ENCODE results near the gene PROM1. TPM values are rescaled to one million over a fixed set of nuclear protein-coding genes. Genes with fewer than 3 reads are reported as not detected.

PROM1 gene
- total and polyA plus RNA-seq, 2 experiments from 2014 or later: 36.6 to 66.6 TPM

DNA sequence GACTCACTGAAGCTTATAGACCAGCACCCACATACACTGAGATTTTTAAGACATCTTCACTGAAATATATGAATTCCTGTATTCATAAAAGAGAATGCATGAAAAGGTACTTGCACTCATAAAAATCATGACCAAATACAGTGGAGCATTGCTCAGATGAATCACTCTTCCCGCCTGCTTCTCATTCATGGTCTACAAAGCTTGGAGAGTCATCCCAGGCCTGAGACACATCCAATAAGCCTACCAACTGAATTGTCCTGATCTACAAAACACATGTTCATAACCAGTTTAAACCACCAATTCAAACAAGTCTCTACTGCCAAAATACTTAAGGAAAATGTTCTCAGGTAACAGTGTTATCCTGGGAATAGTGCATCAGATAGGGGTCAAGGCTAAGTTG, 38.1 kb downstream of the PROM1 start (continued):
- TF ChIP-seq ETS1 (IDR thresholded peaks at IDR 0.05) (no peak), STAT1 (IDR thresholded peaks at IDR 0.05; ENCODE audit: unreplicated experiment) (no peak), ZNF114 (CRISPR knock-in tag; IDR thresholded peaks at IDR 0.05) (no peak), POLR2AphosphoS5 (IDR thresholded peaks at IDR 0.05; ENCODE audit: low read depth) (no peak)
- TF ChIP-seq, protein P1, sequence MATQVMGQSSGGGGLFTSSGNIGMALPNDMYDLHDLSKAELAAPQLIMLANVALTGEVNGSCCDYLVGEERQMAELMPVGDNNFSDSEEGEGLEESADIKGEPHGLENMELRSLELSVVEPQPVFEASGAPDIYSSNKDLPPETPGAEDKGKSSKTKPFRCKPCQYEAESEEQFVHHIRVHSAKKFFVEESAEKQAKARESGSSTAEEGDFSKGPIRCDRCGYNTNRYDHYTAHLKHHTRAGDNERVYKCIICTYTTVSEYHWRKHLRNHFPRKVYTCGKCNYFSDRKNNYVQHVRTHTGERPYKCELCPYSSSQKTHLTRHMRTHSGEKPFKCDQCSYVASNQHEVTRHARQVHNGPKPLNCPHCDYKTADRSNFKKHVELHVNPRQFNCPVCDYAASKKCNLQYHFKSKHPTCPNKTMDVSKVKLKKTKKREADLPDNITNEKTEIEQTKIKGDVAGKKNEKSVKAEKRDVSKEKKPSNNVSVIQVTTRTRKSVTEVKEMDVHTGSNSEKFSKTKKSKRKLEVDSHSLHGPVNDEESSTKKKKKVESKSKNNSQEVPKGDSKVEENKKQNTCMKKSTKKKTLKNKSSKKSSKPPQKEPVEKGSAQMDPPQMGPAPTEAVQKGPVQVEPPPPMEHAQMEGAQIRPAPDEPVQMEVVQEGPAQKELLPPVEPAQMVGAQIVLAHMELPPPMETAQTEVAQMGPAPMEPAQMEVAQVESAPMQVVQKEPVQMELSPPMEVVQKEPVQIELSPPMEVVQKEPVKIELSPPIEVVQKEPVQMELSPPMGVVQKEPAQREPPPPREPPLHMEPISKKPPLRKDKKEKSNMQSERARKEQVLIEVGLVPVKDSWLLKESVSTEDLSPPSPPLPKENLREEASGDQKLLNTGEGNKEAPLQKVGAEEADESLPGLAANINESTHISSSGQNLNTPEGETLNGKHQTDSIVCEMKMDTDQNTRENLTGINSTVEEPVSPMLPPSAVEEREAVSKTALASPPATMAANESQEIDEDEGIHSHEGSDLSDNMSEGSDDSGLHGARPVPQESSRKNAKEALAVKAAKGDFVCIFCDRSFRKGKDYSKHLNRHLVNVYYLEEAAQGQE (IDR thresholded peaks at IDR 0.05; ENCODE audit: unreplicated experiment): no peak
- TF ChIP-seq, protein P2, sequence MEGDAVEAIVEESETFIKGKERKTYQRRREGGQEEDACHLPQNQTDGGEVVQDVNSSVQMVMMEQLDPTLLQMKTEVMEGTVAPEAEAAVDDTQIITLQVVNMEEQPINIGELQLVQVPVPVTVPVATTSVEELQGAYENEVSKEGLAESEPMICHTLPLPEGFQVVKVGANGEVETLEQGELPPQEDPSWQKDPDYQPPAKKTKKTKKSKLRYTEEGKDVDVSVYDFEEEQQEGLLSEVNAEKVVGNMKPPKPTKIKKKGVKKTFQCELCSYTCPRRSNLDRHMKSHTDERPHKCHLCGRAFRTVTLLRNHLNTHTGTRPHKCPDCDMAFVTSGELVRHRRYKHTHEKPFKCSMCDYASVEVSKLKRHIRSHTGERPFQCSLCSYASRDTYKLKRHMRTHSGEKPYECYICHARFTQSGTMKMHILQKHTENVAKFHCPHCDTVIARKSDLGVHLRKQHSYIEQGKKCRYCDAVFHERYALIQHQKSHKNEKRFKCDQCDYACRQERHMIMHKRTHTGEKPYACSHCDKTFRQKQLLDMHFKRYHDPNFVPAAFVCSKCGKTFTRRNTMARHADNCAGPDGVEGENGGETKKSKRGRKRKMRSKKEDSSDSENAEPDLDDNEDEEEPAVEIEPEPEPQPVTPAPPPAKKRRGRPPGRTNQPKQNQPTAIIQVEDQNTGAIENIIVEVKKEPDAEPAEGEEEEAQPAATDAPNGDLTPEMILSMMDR (conservative IDR thresholded peaks at IDR 0.05; ENCODE audit: low read depth in 2 of 2): no peak

GRCh38 chr4:16043642-16044498, 40.0 kb downstream of the PROM1 start:
- H3F3A ChIP-seq (replicated peaks; ENCODE audit: low read depth): no peaks in the 10 kb centered on the region
- DNase-seq (ENCODE audit: low spot score): no peak
- no peaks in the 10 kb centered on the region for H3K9me2 ChIP-seq (ENCODE audit: insufficient read depth)
- H4K20me1 ChIP-seq (replicated peaks; ENCODE audit: insufficient read depth): peaks cover 22% of the 10 kb centered on the region; the same call in 1 of the 2 replicates
- no peak overlapping the region for H2AFZ ChIP-seq
- peaks cover 38% of the 10 kb centered on the region for H3K4me1 ChIP-seq (ENCODE audit: insufficient read depth)
- H3K36me3 Mint-ChIP-seq (ENCODE audit: low read depth): no peaks in the 10 kb centered on the region; the same call in 2 of the 3 replicates
- H3K4me2 ChIP-seq: peak overlapping the region; percentile 64
- no peaks in the 10 kb centered on the region for H3K36me3 ChIP-seq (ENCODE audit: insufficient read depth)
- no peak overlapping the region for H3K27ac ChIP-seq (ENCODE audit: low read depth)
- H3K27me3 Mint-ChIP-seq (ENCODE audit: insufficient read depth, low read depth, poor library complexity): peaks cover 8% of the 10 kb centered on the region
- H3K4me3 Mint-ChIP-seq: no peak overlapping the region
- no peaks in the 10 kb centered on the region for H3K27me3 ChIP-seq (ENCODE audit: insufficient read depth)
- peaks cover 68% of the 10 kb centered on the region for H3K79me2 ChIP-seq (replicated peaks; ENCODE audit: insufficient read depth)
- no peaks in the 10 kb centered on the region for H3K9me3 Mint-ChIP-seq
- H3K27ac Mint-ChIP-seq: peak overlapping the region; percentile 81; the same call in 1 of the 2 replicates
- no peak overlapping the region for H3K4me3 ChIP-seq
- ATAC-seq: peak; percentile 17
- H3K4me1 Mint-ChIP-seq: peaks cover 56% of the 10 kb centered on the region
- TF ChIP-seq, protein P1 (IDR thresholded peaks at IDR 0.05; ENCODE audit: unreplicated experiment): no peak
- no peak for TF ChIP-seq CREB1 (CRISPR knock-in tag; IDR thresholded peaks at IDR 0.05; ENCODE audit: low read depth)
